ENCODE data around the gene CCDC183.

GRCh38 chr9:136795000-136795348, 1.2 kb upstream of the CCDC183 start:
- no peak for TF ChIP-seq CTCF (IDR thresholded peaks at IDR 0.05)
- no peak for TF ChIP-seq POLR2A (IDR thresholded peaks at IDR 0.05)
- no peak for TF ChIP-seq POLR2AphosphoS5 (IDR thresholded peaks at IDR 0.05)
- TF ChIP-seq EP300 (IDR thresholded peaks at IDR 0.05), result no peak

Data from gastroesophageal sphincter (tissue), 3 donors.